ENCODE measurements around the gene CCL17.
"Not testable (repeated sequence)": the region's sequence is repeated elsewhere in the genome, so short reads cannot be mapped to it uniquely, and the experiment has no call there.

The CCL17 gene

DNA sequence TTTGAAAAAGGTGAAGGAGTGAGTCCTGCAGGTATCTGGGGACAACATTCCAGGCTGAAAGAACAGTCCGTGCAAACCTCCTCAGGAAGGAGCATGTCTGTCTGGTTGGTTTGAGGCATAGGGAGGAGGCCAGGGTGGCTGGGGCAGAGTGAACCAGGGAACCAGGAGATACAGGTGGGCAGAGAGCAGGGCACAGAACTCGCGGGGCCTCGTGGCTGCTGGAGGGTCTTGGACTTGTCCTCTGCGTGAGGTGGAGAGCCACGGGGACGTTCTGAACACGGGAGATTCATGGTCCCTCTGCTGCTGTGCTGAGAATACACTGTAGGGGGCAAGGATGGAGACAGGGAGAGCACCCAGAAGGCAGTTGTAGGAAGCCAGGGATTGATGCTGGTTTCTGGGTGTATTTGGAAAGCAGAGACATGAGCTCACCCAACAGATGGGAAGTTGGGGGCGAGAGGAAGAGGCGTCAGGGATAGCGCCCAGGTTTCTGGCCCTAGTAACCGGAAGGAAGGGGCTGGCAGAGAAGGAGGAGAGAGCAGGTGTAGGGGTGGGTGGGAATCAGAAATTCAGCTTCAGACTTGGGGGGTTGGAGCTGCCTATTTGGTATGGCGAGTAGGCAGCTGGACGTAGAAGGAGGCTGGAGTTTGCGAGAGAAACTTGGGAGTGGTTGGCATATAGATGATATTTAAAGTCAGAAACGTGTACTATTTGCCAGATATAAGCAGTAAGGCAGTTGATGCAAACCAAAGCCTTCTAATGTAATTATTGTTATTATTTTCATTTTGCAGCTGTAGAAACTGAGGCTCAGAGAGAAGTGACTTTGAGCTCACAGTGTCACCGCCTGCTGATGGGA lies at the start of gene CCL17:
Gene CCL17 (plus strand): TSS at position 803 of the 853 bp plus-strand sequence. CDS start 9,166 bp downstream, outside the sequence.
- no peak for DNase-seq

GRCh38 chr16:57355898-57356414 lies 48.6 kb upstream of the CCL17 start:
- DNase-seq = no peak

- no peak for DNase-seq
Observed at GRCh38 chr16:57356547-57356946, 48.0 kb upstream of the CCL17 start.

DNA sequence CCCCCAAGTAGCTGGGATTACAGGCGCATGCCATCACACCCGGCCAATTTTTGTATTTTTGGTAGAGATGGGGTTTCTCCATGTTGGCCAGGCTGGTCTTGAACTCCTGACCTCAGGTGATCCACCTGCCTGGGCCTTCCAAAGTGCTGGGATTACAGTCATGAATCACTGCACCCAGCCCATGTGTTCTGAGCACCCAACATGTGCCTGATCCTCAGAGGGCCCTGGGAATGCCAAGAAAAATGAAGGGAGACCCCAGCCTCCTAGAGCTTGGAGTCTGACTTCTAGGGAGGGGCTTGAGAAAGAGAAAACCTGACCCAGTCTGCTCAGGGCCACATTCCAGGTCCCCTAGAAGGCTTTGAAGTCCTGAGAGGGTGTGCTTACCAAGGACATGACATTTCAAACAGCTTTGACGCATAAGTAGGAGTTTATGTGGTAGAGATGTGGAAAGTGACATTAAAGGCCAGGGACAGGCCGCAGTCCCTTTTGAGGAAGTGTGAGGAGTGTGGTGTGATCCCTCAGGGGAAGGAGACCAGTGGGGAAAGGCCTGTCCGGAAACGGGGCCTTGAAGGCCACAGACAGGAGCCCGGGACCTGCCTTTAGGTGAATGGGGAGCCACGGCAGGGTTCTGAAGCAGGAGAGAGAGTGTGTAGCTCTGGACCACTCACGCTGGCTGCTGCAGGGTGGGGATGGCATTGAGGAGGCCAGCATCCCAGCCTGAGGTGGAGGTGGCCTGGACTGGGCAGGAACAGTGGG lies 47.1 kb upstream of the CCL17 start:
- DNase-seq = no peak

GRCh38 chr16:57358086-57358420 lies 46.5 kb upstream of the CCL17 start:
- DNase-seq = no peak

GRCh38 chr16:57358527-57359095 lies 46.0 kb upstream of the CCL17 start, which contains the start of gene CCL22:
Gene CCL22, plus strand, starts transcription at chr16:57358783. Its CDS starts 34 bp downstream, at chr16:57358817.
- peak in 1 of 2 donors; percentile 15 for DNase-seq

GRCh38 chr16:57360321-57360935 lies 44.1 kb upstream of the CCL17 start:
- no peak for DNase-seq

GRCh38 chr16:57361404-57361803 lies 43.2 kb upstream of the CCL17 start:
- DNase-seq = no peak

- DNase-seq = no peak
Observed at GRCh38 chr16:57364143-57364542, 40.4 kb upstream of the CCL17 start.

DNA sequence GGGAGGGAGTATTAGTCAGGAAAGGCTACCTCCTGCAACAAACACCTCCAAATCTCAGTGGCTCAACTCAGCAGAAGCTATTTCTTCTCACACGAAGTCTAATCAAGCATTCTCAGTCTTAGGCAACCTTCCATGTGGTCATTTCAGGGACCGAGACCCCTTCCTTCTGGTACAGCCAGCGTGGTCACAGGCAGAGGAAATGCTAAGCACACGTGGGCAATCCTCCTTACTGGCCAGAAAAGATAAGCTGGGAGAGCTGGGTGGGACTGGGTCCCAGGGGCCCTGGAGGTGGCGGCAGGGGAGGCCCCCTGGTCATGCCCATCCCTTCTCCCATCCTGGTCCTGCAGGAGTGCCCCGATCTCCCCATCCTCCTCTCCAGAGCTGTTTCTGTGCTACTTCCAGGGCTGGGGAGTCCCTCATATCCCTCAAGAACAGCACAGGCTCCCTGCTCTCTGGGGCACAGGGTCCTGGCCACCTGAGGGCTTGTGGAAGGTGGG lies 38.0 kb upstream of the CCL17 start:
- no peak for DNase-seq

DNA sequence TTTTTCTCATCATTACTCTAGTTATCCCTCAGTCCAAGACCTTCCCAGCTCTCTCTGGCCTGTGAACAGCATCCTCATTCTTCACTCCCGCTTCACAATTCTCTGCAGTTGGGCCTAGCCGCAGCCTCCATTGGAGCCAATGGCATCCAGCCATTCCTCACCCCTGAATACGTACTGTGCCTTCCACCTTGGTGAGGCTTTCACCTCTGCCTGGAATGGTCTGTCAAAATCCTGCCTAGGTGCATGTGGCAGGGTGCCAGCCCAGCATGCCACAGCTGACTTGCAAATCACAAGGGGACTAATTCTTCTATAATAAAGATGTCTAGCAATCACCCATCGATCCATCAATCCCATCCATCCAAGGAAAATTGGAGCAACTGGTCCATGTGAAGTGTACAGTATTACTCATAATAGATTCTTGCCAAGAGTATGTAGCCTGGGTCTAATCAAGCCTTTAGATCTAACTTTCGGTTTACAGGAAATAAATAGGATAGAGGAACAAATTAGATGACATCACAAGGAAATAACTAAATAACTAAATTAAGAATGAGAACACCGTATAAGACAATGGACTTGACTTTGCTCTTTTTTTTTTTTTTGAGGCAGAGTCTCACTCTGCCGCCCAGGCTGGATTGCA lies 37.3 kb upstream of the CCL17 start:
- no peak for DNase-seq

GRCh38 chr16:57371494-57372371 lies 32.8 kb upstream of the CCL17 start:
- DNase-seq = no peak

GRCh38 chr16:57372372-57373116 lies 32.0 kb upstream of the CCL17 start, which contains the start of gene CX3CL1:
Gene CX3CL1, plus strand, starts transcription at chr16:57372490. Its CDS starts 79 bp downstream, at chr16:57372569.
- DNase-seq = no peak

DNA sequence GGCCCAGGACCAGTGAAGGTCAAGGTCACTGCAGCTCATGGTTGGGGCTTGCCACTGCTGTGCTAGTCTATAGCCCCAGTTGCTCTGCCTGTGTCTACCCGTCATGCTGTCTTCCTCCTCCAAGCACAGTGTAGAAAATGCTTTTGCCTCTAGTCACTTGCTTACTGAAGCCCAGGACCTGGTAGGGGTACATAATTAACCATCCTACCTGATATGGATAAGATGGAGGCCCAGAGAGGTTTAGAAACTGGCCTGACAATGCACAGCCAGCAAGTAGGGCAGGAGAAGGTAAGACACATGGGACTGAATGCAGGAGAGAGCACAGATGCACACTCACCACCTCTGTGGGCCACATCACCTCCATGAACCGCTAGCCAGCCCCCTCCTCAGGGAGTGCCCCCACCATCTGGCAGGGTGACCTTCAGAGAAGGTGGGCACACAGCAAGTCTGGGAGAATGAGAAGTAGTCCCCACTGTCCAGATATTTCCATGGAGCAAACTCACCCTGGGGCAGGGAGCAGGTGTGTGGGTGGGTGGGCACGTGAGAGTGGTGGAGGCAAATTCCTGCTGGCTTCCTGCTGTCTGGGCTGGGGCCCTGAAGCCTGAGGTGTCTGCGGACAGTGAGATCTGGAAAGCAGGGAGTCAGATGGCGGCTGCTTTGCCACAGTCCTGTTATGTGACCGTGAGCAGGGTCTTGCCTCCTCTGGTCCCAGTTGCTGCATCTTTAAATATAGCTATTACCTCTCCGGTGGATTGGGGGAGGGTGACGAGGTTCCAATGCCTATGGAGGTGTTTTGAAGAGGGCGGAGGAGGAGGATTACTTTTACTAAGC lies 31.2 kb upstream of the CCL17 start:
- no peak for DNase-seq

DNA sequence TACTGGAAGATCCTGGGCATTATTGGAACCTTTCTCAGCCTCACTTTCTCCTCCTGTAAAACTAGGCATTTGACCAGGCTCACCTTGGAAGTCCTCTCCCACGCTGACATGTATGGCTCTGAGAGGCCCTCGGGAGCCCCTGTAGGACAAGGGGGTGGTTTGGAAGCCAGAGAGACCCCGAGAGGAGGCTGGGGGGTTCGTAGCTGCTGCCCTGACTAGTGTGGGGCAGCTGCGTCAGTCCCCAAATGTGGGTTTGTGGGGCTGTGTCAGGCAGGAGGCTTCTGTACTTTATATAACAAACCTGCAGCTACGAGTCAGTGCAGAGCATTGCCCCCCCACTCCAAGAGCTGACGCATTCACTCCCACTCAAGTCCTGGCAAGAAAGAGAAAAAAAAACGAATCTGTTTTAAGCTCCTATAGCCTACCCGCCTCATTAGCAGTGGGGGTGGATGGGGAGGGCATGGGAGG lies 30.5 kb upstream of the CCL17 start:
- no peak for DNase-seq

- DNase-seq = not testable (repeated sequence)
Observed at GRCh38 chr16:57374925-57375465, 29.6 kb upstream of the CCL17 start.

- DNase-seq = no peak
Observed at GRCh38 chr16:57376313-57376818, 28.2 kb upstream of the CCL17 start.

GRCh38 chr16:57377080-57377841 lies 27.3 kb upstream of the CCL17 start:
- no peak for DNase-seq

Data from CD4-positive, alpha-beta T cell treated with Interferon alpha-2 for 1 hour (primary cell).